ENCODE results near the gene RBMS3.

RBMS3 gene

DNA sequence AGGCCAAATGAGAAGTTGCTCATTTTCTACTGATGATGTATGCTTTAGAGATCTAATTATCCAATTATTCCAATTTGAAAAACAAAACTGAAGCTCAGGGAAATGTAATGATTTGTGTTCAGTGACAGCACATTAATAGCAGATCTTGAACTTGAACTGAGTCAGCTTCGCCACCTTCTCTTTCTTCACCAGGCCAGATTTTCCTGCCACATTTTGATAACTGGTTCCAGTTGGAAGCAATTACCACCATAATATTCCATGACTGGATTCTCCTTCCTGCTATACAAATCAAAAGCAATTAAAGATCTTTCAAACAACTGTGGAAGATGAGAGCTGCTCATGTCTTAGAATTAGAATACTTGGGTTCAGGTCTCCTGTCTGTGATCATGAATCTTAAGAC, 334.1 kb downstream of the RBMS3 start:
- TF ChIP-seq, protein P1, sequence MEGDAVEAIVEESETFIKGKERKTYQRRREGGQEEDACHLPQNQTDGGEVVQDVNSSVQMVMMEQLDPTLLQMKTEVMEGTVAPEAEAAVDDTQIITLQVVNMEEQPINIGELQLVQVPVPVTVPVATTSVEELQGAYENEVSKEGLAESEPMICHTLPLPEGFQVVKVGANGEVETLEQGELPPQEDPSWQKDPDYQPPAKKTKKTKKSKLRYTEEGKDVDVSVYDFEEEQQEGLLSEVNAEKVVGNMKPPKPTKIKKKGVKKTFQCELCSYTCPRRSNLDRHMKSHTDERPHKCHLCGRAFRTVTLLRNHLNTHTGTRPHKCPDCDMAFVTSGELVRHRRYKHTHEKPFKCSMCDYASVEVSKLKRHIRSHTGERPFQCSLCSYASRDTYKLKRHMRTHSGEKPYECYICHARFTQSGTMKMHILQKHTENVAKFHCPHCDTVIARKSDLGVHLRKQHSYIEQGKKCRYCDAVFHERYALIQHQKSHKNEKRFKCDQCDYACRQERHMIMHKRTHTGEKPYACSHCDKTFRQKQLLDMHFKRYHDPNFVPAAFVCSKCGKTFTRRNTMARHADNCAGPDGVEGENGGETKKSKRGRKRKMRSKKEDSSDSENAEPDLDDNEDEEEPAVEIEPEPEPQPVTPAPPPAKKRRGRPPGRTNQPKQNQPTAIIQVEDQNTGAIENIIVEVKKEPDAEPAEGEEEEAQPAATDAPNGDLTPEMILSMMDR (IDR thresholded peaks at IDR 0.05) = no peak

DNA sequence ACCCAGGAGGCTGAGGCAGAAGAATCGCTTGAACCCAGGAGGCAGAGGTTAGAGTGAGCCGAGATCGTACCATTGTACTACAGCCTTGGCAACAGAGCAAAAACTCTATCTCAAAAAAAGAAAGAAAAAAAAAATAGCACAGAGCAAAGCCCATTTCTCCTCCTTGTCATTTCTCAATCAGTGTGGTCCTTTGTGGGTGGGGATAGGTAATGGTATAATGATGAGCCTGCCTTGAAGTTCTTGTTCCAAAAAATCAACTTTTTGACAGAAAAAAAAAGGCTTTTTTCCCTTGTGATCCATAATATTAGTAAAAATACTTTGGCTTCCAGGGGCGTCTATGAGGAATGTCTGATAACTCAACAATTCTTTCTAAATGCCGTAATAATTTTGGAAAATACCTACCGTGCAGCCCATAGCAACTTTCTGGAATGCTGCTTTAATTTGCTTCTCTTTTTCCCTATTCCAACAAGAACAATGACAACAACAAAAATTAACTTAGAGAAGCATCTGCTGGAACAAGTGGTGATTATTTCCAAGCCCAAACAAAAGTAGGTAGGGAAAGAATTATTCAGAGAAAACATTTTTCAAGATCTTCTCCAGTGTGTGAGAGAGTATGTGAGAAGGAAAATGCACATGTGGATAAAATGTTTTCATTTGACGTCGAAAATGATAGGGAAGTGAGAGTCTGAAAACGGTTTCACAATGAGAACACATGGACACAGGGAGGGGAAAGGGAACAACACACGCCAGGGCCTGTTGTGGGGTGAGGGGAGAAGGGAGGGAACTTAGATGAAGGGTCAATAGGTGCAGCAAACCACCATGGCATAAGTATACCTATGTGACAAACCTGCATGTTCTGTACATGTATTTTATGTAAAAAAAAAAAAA, 337.8 kb downstream of the RBMS3 start:
- peak overlapping the region; percentile 39 for H3K4me3 ChIP-seq
- H3K27ac ChIP-seq = peak overlapping the region; percentile 32 to 60
- DNase-seq (ENCODE audit: low spot score) = no peak
- TF ChIP-seq, protein P1 (IDR thresholded peaks at IDR 0.05) = no peak

More for the DNA sequence above, 334.1 kb downstream of the RBMS3 start:
- Histone ChIP-seq H3K27ac (no peak overlapping the region), H3K4me3 (no peak overlapping the region)
- DNase-seq (ENCODE audit: low spot score) = no peak

DNA sequence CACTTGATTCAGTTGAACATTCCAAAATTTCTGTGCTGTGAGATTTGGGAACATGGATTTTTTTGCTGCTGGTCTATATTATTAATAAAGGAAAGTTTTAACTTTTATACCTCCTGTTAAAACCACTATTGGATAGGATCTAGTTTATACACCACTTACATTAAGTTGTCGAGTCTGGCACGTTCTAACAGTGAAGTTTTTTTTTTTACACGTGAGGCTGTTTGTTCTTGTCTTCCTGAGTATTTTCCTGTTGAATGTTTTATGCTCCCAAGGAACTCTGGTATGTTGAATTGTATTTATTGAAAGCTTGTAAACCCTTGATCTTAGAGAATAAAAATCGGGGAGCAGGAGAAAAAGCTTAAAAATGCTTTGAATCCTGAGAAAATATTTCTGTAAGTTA, 338.8 kb downstream of the RBMS3 start:
- TF ChIP-seq, protein P1 (IDR thresholded peaks at IDR 0.05) = no peak
- Histone ChIP-seq H3K4me3 (no peak overlapping the region), H3K27ac (no peak overlapping the region)
- no peak for DNase-seq (ENCODE audit: low spot score)

DNA sequence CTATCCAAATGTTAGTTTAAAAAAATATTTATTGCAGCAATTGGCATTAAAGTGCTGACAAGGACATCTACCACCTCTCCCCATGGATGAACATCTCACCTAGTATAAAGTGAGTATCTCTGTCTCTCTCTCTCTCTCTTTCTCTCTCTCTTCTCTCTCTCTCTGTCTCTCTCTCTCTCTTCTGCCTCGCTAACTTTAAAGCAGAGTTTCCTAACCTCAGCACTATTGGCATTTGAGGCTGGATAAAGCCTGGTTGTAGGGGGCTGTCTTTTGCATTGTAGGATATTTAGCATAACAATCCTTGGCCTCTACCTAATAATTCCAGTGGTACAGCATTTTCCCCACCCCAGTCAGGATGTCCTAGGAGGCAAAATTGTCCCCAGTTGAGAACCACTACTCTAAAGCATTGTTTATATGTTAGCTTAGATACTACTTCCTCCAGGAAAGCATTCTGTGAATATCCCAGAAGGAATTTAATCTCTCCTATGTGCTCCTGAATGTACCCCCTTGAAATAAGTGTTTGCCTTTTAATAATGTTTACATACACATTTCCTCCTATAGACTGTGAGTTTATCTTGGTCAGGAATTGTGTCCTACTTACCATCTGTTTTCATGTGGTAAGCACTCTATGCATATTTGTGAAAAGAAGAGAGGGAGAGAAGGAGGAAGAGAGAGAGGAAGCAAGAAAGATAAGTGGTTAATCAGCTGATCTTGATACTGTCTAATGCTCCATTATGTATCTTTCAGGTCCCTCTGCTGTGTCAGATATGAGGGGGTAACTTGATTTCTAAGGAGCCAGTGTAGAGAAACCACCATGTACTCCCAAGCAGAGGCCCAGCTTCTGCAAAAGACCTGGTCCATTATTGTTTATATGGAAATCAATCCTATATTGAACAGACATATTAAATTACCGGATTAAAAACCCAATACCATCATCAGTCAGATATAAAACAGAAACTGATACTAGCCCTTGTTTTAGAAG, 346.6 kb downstream of the RBMS3 start:
- no peak for DNase-seq (ENCODE audit: low spot score)

DNA sequence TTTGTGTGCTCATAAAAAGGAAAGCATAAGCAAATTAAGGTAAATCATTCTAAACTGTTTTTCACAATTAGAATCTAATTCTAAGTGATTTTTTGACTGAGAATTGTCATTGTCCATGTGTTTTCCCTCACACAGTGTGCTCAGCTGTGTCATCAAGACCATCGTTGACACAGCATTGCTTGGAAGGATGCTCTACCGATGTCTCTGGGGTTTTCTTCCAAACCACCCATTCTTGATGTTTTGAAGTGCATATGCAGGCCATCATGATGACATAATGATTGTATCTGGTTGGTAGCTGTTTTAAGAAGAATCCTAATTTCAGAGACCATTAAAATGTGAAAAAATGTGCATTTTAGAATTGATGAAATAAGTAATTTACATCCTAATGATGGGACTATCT, 347.9 kb downstream of the RBMS3 start:
- no peak overlapping the region for H3K4me3 ChIP-seq
- H3K27ac ChIP-seq = no peak overlapping the region
- DNase-seq (ENCODE audit: low spot score) = no peak
- TF ChIP-seq, protein P1 (IDR thresholded peaks at IDR 0.05) = no peak

More for the DNA sequence above, 346.6 kb downstream of the RBMS3 start:
- TF ChIP-seq, protein P1 (IDR thresholded peaks at IDR 0.05) = no peak
- H3K4me3 ChIP-seq = no peak overlapping the region
- H3K27ac ChIP-seq = no peak overlapping the region

DNA sequence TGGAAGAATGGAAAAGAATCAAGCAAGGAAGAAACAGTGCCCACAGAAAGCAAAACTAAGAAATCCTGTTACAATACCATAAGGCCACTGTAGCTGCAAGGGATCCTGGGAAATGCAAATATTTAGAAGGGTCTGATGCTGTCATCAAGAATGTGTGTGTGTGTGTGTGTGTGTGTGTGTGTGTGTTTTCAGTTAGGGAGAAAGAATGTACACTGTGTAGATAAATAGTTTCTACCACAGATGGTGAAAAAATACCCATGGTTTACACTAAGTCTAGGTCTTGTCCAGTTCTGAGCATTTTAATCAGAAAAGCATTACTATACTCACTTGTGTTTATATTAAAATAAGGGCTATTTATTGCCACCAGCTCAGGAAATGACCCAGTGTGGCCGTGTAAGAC, 355.0 kb downstream of the RBMS3 start:
- TF ChIP-seq, protein P1 (IDR thresholded peaks at IDR 0.05) = no peak

More for the DNA sequence above, 355.0 kb downstream of the RBMS3 start:
- DNase-seq (ENCODE audit: low spot score) = no peak
- Histone ChIP-seq H3K27ac (no peak overlapping the region), H3K4me3 (no peak overlapping the region)

Measured in coronary artery (tissue), 2 donors.